Hepatocyte (in vitro differentiated cells): ENCODE data around the gene CCDC137. TPM values are rescaled to one million over a fixed set of nuclear protein-coding genes. Genes with fewer than 3 reads are reported as not detected.

Source experiments
- DNase-seq: peaks from one replicate; pipeline ENCODE4 v3.0.0-alpha.2; 2016; ENCODE audit warnings: low spot score
- H2AFZ ChIP-seq: fragments of 200-600 bp; sonication (generic); 2 replicates; pipeline ENCODE4 v1.6.0; 2016; ENCODE audit warnings: antibody characterized with exemption, mild to moderate bottlenecking
- H3K27ac ChIP-seq: fragments of 200-600 bp; sonication (generic); 2 replicates; pipeline ENCODE4 v1.5.1; 2016; ENCODE audit warnings: mild to moderate bottlenecking
- H3K27me3 ChIP-seq: fragments of 200-600 bp; sonication (generic); 2 replicates; pipeline ENCODE4 v1.6.1; 2016
- H3K36me3 ChIP-seq: fragments of 200-600 bp; sonication (generic); replicated peaks from 2 replicates; pipeline ENCODE4 v1.5.1; 2016; ENCODE audit warnings: low read depth; ENCODE audit not compliant: insufficient read depth
- H3K4me1 ChIP-seq: fragments of 200-600 bp; sonication (generic); 2 replicates; pipeline ENCODE4 v1.5.1; 2016; ENCODE audit warnings: mild to moderate bottlenecking, moderate library complexity; ENCODE audit not compliant: insufficient read depth
- H3K4me2 ChIP-seq: fragments of 200-600 bp; sonication (generic); 2 replicates; pipeline ENCODE4 v1.6.0; 2016
- H3K4me3 ChIP-seq: fragments of 200-600 bp; sonication (generic); 2 replicates; pipeline ENCODE4 v1.5.1; 2016; ENCODE audit warnings: mild to moderate bottlenecking
- H3K79me2 ChIP-seq: fragments of 200-600 bp; sonication (generic); 2 replicates; pipeline ENCODE4 v1.6.0; 2017; ENCODE audit warnings: mild to moderate bottlenecking
- H3K9me2 ChIP-seq: fragments of 200-600 bp; sonication (generic); replicated peaks from 2 replicates; pipeline ENCODE4 v1.6.0; 2017; ENCODE audit warnings: mild to moderate bottlenecking; ENCODE audit not compliant: insufficient read depth
- H3K9me3 ChIP-seq: fragments of 200-600 bp; sonication (generic); 2 replicates; pipeline ENCODE4 v1.5.1; 2016; ENCODE audit warnings: low read depth, mild to moderate bottlenecking
- H4K20me1 ChIP-seq: fragments of 200-600 bp; sonication (generic); 2 replicates; pipeline ENCODE4 v1.6.0; 2016; ENCODE audit warnings: mild to moderate bottlenecking; ENCODE audit not compliant: insufficient read depth, poor library complexity, severe bottlenecking
- EZH2 ChIP-seq: fragments of 200-600 bp; sonication (generic); IDR thresholded peaks from 2 replicates; pipeline ENCODE4 v1.6.1; 2016; ENCODE audit warnings: antibody characterized with exemption, mild to moderate bottlenecking, borderline replicate concordance
- EZH2phosphoT487 ChIP-seq: fragments of 200-600 bp; sonication (generic); IDR thresholded peaks from one replicate; pipeline ENCODE4 v1.6.1; 2018; ENCODE audit warnings: antibody characterized with exemption, mild to moderate bottlenecking, low read depth, moderate library complexity; ENCODE audit not compliant: unreplicated experiment, severe bottlenecking
- WGBS: methylation state at CpG from one replicate; pipeline ENCODE4 v1.1.6; 2016; ENCODE audit warnings: low lambda C conversion rate; ENCODE audit errors: missing lambda C conversion rate; 5-methylcytosine and 5-hydroxymethylcytosine counted together
- polyA plus RNA-seq: library from polyadenylated mRNA; unstranded; fragments of >200 nt; fragmentation: Nextera tagmentation; extraction: Ambion mirVana; gene quantifications from 2 replicates; pipeline ENCODE4 v1.2.1, GENCODE V29; 2016
- total RNA-seq: library from RNA; depleted of rRNA; stranded (reverse); fragments of >200 nt; gene quantifications from 2 replicates; pipeline ENCODE4 v1.2.3, GENCODE V29; 2014
- TF ChIP-seq, protein P1 (sequence below): fragments of 200-600 bp; sonication (generic); IDR thresholded peaks from 2 replicates; pipeline ENCODE4 v1.5.1; 2016; ENCODE audit warnings: antibody characterized with exemption, mild to moderate bottlenecking; ENCODE audit not compliant: poor library complexity

Gene CCDC137
- total and polyA plus RNA-seq, 2 experiments from 2014 or later, result 8.3 to 20.5 TPM

DNA sequence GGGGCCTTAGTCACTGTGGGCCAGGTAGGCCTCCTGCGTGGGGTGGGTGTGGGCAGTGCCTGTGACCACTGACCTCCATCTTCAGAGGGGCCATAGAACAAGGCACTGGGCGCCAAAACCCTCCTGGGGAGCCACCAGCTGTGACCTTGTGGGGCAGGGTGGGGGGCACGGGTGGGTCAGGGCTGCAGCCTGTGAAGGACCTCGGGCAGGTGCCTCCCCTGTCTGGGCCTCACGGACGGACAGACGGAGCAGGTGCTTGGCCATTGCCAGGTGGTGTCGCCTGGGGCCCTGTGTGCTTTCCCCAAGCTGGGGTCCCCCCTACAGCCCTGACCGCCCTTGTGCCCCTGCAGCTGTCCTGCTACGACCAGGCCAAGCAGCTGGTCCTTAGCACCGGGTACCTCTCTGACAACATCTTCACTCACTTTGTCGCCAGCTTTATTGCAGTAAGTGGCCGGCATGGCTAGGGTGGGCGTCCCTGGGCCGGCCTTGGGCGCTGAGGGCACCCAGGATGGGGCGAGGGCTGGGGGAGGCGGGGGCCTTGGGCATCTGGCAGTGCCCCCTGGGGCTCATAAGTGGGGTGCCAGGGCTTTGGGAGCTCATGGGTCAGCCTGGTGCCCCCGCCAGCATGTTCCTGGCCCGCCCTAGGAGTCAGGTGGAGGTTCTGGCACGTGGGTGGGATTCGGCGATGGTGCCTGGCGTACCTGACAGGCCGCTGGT, 50.7 kb downstream of the CCDC137 start:
- Histone ChIP-seq H3K79me2 (peaks cover 28% of the 10 kb centered on the region), H3K27ac (no peak overlapping the region), H3K9me2 (no peaks in the 10 kb centered on the region), H2AFZ (no peak overlapping the region), H3K4me1 (peaks cover 14% of the 10 kb centered on the region), H3K9me3 (no peaks in the 10 kb centered on the region), H3K4me2 (no peak overlapping the region), H4K20me1 (no peaks in the 10 kb centered on the region), H3K27me3 (no peaks in the 10 kb centered on the region), H3K4me3 (no peak overlapping the region), H3K36me3 (no peaks in the 10 kb centered on the region)
- 98% methylated on average over 24 of the region's 25 CpGs for WGBS
- DNase-seq, result no peak
- no peak for TF ChIP-seq EZH2phosphoT487
- no peak for TF ChIP-seq EZH2
- TF ChIP-seq, protein P1, sequence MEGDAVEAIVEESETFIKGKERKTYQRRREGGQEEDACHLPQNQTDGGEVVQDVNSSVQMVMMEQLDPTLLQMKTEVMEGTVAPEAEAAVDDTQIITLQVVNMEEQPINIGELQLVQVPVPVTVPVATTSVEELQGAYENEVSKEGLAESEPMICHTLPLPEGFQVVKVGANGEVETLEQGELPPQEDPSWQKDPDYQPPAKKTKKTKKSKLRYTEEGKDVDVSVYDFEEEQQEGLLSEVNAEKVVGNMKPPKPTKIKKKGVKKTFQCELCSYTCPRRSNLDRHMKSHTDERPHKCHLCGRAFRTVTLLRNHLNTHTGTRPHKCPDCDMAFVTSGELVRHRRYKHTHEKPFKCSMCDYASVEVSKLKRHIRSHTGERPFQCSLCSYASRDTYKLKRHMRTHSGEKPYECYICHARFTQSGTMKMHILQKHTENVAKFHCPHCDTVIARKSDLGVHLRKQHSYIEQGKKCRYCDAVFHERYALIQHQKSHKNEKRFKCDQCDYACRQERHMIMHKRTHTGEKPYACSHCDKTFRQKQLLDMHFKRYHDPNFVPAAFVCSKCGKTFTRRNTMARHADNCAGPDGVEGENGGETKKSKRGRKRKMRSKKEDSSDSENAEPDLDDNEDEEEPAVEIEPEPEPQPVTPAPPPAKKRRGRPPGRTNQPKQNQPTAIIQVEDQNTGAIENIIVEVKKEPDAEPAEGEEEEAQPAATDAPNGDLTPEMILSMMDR, result no peak

DNA sequence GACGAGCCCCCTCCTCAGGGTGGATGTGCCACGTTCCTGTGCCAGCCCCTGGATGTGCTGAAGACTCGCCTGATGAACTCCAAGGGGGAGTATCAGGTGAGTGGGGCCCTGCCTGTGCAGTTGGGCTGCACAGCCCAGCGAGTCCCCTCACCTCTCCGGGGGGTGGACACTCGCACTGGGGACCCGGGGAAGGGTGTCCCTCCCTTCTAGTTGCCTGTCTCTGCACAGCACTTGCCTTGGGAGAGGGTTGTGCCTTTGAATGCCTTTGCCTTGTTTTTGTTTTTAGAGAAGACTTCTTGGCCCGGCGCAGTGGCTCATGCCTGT, 51.2 kb downstream of the CCDC137 start:
- Histone ChIP-seq H3K27ac (no peak overlapping the region), H4K20me1 (no peaks in the 10 kb centered on the region), H3K4me3 (no peak overlapping the region), H3K9me2 (no peaks in the 10 kb centered on the region), H3K27me3 (no peaks in the 10 kb centered on the region), H3K36me3 (no peaks in the 10 kb centered on the region), H3K4me2 (no peak overlapping the region), H3K4me1 (peaks cover 14% of the 10 kb centered on the region), H3K9me3 (no peaks in the 10 kb centered on the region), H3K79me2 (peaks cover 26% of the 10 kb centered on the region), H2AFZ (no peak overlapping the region)
- TF ChIP-seq EZH2 (no peak), EZH2phosphoT487 (no peak)
- TF ChIP-seq, protein P1, result no peak
- no peak for DNase-seq
- WGBS, result 95% methylated on average over 8 of the region's 9 CpGs

DNA sequence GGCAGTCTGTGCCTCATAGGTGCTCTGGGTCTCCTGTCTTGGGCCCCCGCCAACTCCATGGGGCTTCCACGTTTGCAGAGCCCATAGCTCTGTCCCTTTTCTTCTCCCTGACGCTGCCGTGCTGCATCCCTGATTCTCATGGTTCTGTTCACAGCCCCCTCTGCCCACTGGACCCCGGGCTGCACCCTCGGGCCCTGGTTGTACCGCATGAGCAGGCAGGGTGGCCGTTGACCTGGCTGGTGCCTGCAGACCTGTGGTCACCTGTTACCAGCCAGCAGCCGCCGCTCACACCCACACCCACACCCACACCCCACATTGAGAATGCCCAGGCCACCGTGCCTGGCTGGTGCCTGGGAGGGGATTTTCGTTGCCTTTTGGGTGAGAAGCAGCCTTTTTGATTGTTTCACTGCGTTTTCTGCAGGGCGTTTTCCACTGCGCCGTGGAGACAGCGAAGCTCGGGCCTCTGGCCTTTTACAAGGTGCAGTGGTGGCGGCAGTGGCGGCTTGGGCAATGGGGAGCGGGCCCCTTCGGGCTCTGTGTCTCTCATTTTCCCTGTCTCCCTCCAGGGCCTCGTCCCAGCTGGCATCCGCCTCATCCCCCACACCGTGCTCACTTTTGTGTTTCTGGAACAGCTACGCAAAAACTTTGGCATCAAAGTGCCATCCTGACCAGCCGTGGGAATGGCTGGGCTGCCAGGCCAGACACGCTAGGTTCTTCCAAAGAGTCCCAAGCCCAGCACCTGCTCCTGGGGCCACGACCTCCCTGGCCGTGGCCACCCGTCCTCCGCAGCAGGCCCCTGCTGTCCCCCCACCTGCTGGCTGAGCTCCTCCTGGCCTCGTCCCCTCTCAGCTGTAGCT, 53.1 kb downstream of the CCDC137 start:
- Histone ChIP-seq H3K9me2 (no peaks in the 10 kb centered on the region), H2AFZ (no peak overlapping the region), H3K79me2 (peaks cover 8% of the 10 kb centered on the region), H3K27me3 (no peaks in the 10 kb centered on the region), H3K4me3 (no peak overlapping the region), H3K9me3 (no peaks in the 10 kb centered on the region), H3K36me3 (no peaks in the 10 kb centered on the region), H3K27ac (no peak overlapping the region), H4K20me1 (no peaks in the 10 kb centered on the region), H3K4me2 (no peak overlapping the region), H3K4me1 (no peaks in the 10 kb centered on the region)
- DNase-seq, result no peak
- no peak for TF ChIP-seq EZH2
- TF ChIP-seq EZH2phosphoT487, result no peak
- WGBS, result 93% methylated on average over 32 of the region's 33 CpGs
